ENCODE results near the gene CTBS. TPM values are rescaled to one million over a fixed set of nuclear protein-coding genes. Genes with fewer than 3 reads are reported as not detected.

CTBS gene
- 10 to 100 TPM; 21.5 to 28.3 TPM for total RNA-seq

GRCh38 chr1:84573967-84574842, at the start of gene CTBS:
Gene CTBS, minus strand, starts transcription at chr1:84574440. Its CDS starts 25 bp downstream, at chr1:84574415.
- peak; percentile 52 for DNase-seq (ENCODE audit: low spot score)
- Histone ChIP-seq H3K27me3 (replicated peaks; ENCODE audit: insufficient read depth) (no peaks in the 10 kb centered on the region), H3K4me1 (ENCODE audit: control insufficient read depth in 1 of 2, low read depth in 2 of 2) (peaks cover 13 to 24% of the 10 kb centered on the region in 2 donors), H3K27ac (peak within 1 kb of the TSS; percentile 98), H3K4me3 (peak within 1 kb of the TSS; percentile 77), H3K9me3 (no peaks in the 10 kb centered on the region), H3K36me3 (no peaks in the 10 kb centered on the region)
- peak; percentile 59 for ATAC-seq (ENCODE audit: insufficient number of reproducible peaks, low FRiP score, low read depth)
- no peak for TF ChIP-seq CTCF (IDR thresholded peaks at IDR 0.05)

GRCh38 chr1:84621553-84621952, 47.3 kb upstream of the CTBS start:
- no peak overlapping the region for H3K27ac ChIP-seq
- ATAC-seq (ENCODE audit: insufficient number of reproducible peaks, low FRiP score, low read depth): no peak
- no peaks in the 10 kb centered on the region for H3K36me3 ChIP-seq
- peaks cover 0 to 20% of the 10 kb centered on the region in 2 donors for H3K4me1 ChIP-seq (ENCODE audit: control insufficient read depth in 1 of 2, low read depth in 2 of 2)
- DNase-seq (ENCODE audit: low spot score): no peak
- TF ChIP-seq CTCF (IDR thresholded peaks at IDR 0.05): no peak
- H3K4me3 ChIP-seq: no peak overlapping the region
- H3K27me3 ChIP-seq (replicated peaks; ENCODE audit: insufficient read depth): no peaks in the 10 kb centered on the region
- H3K9me3 ChIP-seq: no peaks in the 10 kb centered on the region

- Histone ChIP-seq H3K36me3 (no peaks in the 10 kb centered on the region), H3K4me3 (peak overlapping the region; percentile 85), H3K9me3 (no peaks in the 10 kb centered on the region), H3K27me3 (replicated peaks; ENCODE audit: insufficient read depth) (no peaks in the 10 kb centered on the region), H3K4me1 (ENCODE audit: control insufficient read depth in 1 of 2, low read depth in 2 of 2) (peaks cover 0 to 20% of the 10 kb centered on the region in 2 donors), H3K27ac (peak overlapping the region in 1 of 2 donors; percentile 19)
- peak; percentile 9 for DNase-seq (ENCODE audit: low spot score)
- TF ChIP-seq CTCF (IDR thresholded peaks at IDR 0.05): peak; percentile 96
- peak; percentile 82 for ATAC-seq (ENCODE audit: insufficient number of reproducible peaks, low FRiP score, low read depth)
Measured at GRCh38 chr1:84620720-84621313, 46.6 kb upstream of the CTBS start.

GRCh38 chr1:84619383-84620102, 45.3 kb upstream of the CTBS start:
- TF ChIP-seq CTCF (IDR thresholded peaks at IDR 0.05): no peak
- H3K27me3 ChIP-seq (replicated peaks; ENCODE audit: insufficient read depth): no peaks in the 10 kb centered on the region
- H3K9me3 ChIP-seq: no peaks in the 10 kb centered on the region
- peaks cover 0 to 20% of the 10 kb centered on the region in 2 donors for H3K4me1 ChIP-seq (ENCODE audit: control insufficient read depth in 1 of 2, low read depth in 2 of 2)
- DNase-seq (ENCODE audit: low spot score) (peak; percentile 21), ATAC-seq (ENCODE audit: insufficient number of reproducible peaks, low FRiP score, low read depth) (peak; percentile 37)
- H3K4me3 ChIP-seq: no peak overlapping the region
- no peaks in the 10 kb centered on the region for H3K36me3 ChIP-seq
- peak overlapping the region; percentile 14 to 28 for H3K27ac ChIP-seq

- ATAC-seq (ENCODE audit: insufficient number of reproducible peaks, low FRiP score, low read depth): no peak
- no peaks in the 10 kb centered on the region for H3K27me3 ChIP-seq (replicated peaks; ENCODE audit: insufficient read depth)
- no peak for TF ChIP-seq CTCF (IDR thresholded peaks at IDR 0.05)
- no peak overlapping the region for H3K27ac ChIP-seq
- no peak for DNase-seq (ENCODE audit: low spot score)
- no peaks in the 10 kb centered on the region for H3K9me3 ChIP-seq
- no peak overlapping the region for H3K4me3 ChIP-seq
- no peaks in the 10 kb centered on the region for H3K36me3 ChIP-seq
- H3K4me1 ChIP-seq (ENCODE audit: control insufficient read depth in 1 of 2, low read depth in 2 of 2): peaks cover 0 to 20% of the 10 kb centered on the region in 2 donors
Measured at GRCh38 chr1:84617349-84617748, 43.1 kb upstream of the CTBS start.
